Thymus (tissue), 11 donors: Measurements from ENCODE around the gene BCL11A. TPM values are rescaled to one million over a fixed set of nuclear protein-coding genes. Genes with fewer than 3 reads are reported as not detected.

Experiments used
- DNase-seq, 9 donors: peaks; one replicate each; pipeline ENCODE4 v3.0.0-alpha.2; 2013; ENCODE audit warnings: low spot score in 9 of 9, low read depth in 6 of 9, missing footprints in 1 of 9
- H3K27ac ChIP-seq, 2 donors: one replicate each; pipeline ENCODE4 v1.5.1; 2013; ENCODE audit warnings: control low read depth in 1 of 2, low read depth in 1 of 2, low read length in 1 of 2, mild to moderate bottlenecking in 1 of 2, moderate library complexity in 1 of 2
- H3K27me3 ChIP-seq, 2 donors: one replicate each; pipeline ENCODE4 v1.5.1; 2013; ENCODE audit warnings: low read length in 1 of 2; ENCODE audit not compliant: control insufficient read depth in 2 of 2, insufficient read depth in 1 of 2
- H3K36me3 ChIP-seq, 2 donors: one replicate each; pipeline ENCODE4 v1.5.1; 2013; ENCODE audit warnings: low read length in 1 of 2, mild to moderate bottlenecking in 1 of 2, moderate library complexity in 1 of 2; ENCODE audit not compliant: control insufficient read depth in 2 of 2, insufficient read depth in 2 of 2
- H3K4me1 ChIP-seq, 2 donors: one replicate each; pipeline ENCODE4 v1.5.1; 2013; ENCODE audit warnings: low read length in 2 of 2; ENCODE audit not compliant: control insufficient read depth in 2 of 2, insufficient read depth in 2 of 2
- H3K4me3 ChIP-seq, 2 donors: one replicate each; pipeline ENCODE4 v1.5.1; 2013; ENCODE audit warnings: low read length in 2 of 2, control low read depth in 1 of 2, mild to moderate bottlenecking in 1 of 2
- H3K9me3 ChIP-seq, 2 donors: one replicate each; pipeline ENCODE4 v1.5.1; 2013; ENCODE audit warnings: low read length in 1 of 2, mild to moderate bottlenecking in 1 of 2; ENCODE audit not compliant: control insufficient read depth in 2 of 2, insufficient read depth in 1 of 2
- WGBS: extraction: QIAGEN DNeasy Blood & Tissue Kit; methylation state at CpG from one replicate; pipeline ENCODE4 v1.1.7; 2013; 5-methylcytosine and 5-hydroxymethylcytosine counted together
- polyA plus RNA-seq: library from polyadenylated mRNA; stranded (reverse); fragments of 200-250 nt; gene quantifications from one replicate; pipeline ENCODE4 v1.2.3, GENCODE V29; 2013
- total RNA-seq: library from RNA; stranded (reverse); fragments of 120-200 nt; gene quantifications from one replicate; pipeline ENCODE4 v1.2.4, GENCODE V29; 2013
- donor health status: healthy.

BCL11A gene
- total and polyA plus RNA-seq, 2 donors: 27.9 to 33.6 TPM

GRCh38 chr2:60408811-60409530 is 144.5 kb downstream of the BCL11A start:
- Histone ChIP-seq H3K4me1 (peaks cover 17 to 41% of the 10 kb centered on the region in 2 donors), H3K4me3 (no peak overlapping the region), H3K27ac (no peak overlapping the region), H3K27me3 (no peaks in the 10 kb centered on the region), H3K9me3 (no peaks in the 10 kb centered on the region), H3K36me3 (no peaks in the 10 kb centered on the region)
- 97% methylated on average over 8 of the region's 8 CpGs for WGBS
- DNase-seq: no peak

DNA sequence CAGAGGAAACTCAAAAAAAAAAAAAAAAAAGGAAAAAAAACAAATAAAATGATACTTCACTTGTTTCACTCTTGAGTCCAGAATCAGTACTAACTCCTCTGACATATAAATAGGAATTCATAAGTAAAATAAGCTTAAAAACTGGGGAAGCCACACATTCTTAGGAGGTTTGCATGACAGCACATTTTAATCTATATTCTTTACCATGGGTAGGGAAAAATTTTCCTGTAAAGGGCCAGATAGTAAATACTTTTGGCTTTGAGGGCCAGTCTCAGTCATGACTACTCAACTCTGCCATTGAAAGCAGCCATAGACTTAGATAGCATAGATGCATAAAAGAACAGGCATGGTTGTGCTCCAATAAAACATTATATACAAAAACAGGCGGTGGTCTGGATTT is 145.2 kb downstream of the BCL11A start:
- no peaks in the 10 kb centered on the region for H3K36me3 ChIP-seq
- no peak for DNase-seq
- WGBS: 100% methylated on average over 1 of the region's 1 CpG
- peaks cover 17 to 41% of the 10 kb centered on the region in 2 donors for H3K4me1 ChIP-seq
- no peak overlapping the region for H3K27ac ChIP-seq
- no peaks in the 10 kb centered on the region for H3K9me3 ChIP-seq
- no peaks in the 10 kb centered on the region for H3K27me3 ChIP-seq
- no peak overlapping the region for H3K4me3 ChIP-seq

DNA sequence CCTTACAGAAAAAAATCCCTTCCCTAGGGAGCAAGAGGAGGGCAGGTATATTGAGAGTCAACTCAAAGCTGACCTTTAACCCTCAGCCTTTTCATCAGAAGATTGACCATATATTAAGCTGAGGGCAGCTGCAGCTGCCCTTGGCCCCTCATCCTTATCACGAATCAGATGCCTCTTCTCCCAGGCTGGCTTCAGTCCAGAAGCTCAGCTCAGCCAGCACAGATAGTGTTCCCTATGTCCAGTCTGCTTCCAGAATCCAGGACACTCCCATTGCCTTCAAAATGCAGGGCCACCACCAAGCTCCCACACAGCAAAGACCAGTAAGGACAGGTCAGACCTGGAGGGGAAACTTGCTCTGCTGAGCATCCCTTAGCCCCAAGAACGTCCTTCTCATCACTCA is 146.1 kb downstream of the BCL11A start:
- no peaks in the 10 kb centered on the region for H3K27me3 ChIP-seq
- no peaks in the 10 kb centered on the region for H3K36me3 ChIP-seq
- H3K4me3 ChIP-seq: no peak overlapping the region
- no peaks in the 10 kb centered on the region for H3K9me3 ChIP-seq
- no peak overlapping the region for H3K27ac ChIP-seq
- no peak for DNase-seq
- WGBS: 78% methylated on average over 2 of the region's 2 CpGs
- peaks cover 17 to 36% of the 10 kb centered on the region in 2 donors for H3K4me1 ChIP-seq

- WGBS: 90% methylated on average over 7 of the region's 7 CpGs
- no peak overlapping the region for H3K4me3 ChIP-seq
- DNase-seq: no peak
- H3K4me1 ChIP-seq: peaks cover 8 to 27% of the 10 kb centered on the region in 2 donors
- no peak overlapping the region for H3K27ac ChIP-seq
- H3K9me3 ChIP-seq: no peaks in the 10 kb centered on the region
- H3K36me3 ChIP-seq: no peaks in the 10 kb centered on the region
- H3K27me3 ChIP-seq: no peaks in the 10 kb centered on the region
Observed at GRCh38 chr2:60406192-60406591, 147.3 kb downstream of the BCL11A start.

DNA sequence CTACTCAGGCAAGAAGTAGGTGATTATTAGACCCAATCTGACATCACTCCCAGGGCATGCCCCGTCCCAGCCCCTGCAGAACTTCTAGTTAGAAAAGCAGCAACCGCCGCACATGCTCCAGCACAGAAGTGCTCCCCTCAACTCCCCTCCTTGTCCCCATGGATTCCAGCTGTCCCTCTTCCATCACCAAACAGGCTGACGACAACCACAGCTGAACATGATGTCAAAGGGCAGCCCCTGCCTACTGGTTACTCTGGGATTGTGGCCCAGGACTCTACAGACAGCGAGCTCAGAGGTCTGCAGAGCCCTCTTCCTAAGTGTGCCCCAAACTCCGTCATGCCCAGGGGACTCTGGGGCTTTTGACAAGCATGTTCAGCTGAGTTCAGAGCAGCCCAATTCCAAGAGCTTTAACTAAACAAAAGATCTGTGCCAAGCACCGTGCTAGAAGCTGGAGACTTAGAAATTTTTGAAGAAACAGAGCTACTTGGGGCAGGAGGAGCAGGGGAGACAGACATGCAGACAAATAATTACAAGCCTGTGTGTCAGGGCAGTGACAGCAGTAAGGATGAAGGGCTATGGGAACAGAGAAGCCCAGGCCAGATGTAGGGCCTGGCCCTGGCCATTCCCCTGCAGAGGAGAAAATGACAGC is 148.1 kb downstream of the BCL11A start:
- WGBS: 97% methylated on average over 7 of the region's 7 CpGs
- Histone ChIP-seq H3K36me3 (no peaks in the 10 kb centered on the region), H3K4me3 (no peak overlapping the region), H3K27me3 (no peaks in the 10 kb centered on the region), H3K4me1 (peaks cover 8 to 27% of the 10 kb centered on the region in 2 donors), H3K9me3 (no peaks in the 10 kb centered on the region), H3K27ac (no peak overlapping the region)
- DNase-seq: no peak

Other genes with a start within 250 kb of the BCL11A start
- 17.3 TPM for gene PAPOLG, start 202.6 kb upstream of the BCL11A start, total RNA-seq
- gene PAPOLG, start 202.6 kb upstream of the BCL11A start, polyA plus RNA-seq: 14.3 TPM